Epithelial cell of esophagus (primary cell): ENCODE results near the gene JAZF1.

Experiments
- DNase-seq: peaks from one replicate; pipeline ENCODE4 v3.0.0; 2010; ENCODE audit warnings: low read depth
- H3K4me3 ChIP-seq: 2 replicates; pipeline ENCODE4 v1.5.1; 2011; ENCODE audit warnings: mild to moderate bottlenecking, low read length, control low read depth
- CTCF ChIP-seq: IDR thresholded peaks from 2 replicates; pipeline ENCODE4 v1.5.1; 2011; ENCODE audit warnings: low read depth, mild to moderate bottlenecking, low read length, control low read depth, inconsistent platforms; ENCODE audit not compliant: insufficient read depth; ENCODE audit errors: missing control alignments

JAZF1 gene

GRCh38 chr7:27971171-27971812 lies 209.3 kb downstream of the JAZF1 start:
- TF ChIP-seq CTCF, result no peak
- no peak for DNase-seq
- H3K4me3 ChIP-seq, result no peak overlapping the region

DNA sequence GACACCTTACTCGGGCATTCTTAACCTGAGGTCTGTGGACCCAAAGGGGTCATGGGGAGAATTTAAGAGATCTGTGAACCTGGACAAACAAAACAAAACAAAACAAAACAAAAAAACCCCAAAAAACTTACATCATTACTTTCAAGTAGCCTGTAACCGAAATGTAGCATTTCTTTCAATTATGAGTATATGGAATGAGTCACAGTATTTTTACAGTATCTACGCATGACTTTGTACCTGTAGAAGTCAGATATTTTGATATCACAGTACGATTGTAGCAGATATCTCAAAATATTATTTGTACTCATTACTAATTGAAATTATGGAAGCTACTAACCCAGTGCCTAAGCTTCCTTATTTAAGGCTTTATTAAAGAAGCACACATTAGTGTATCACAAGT lies 210.2 kb downstream of the JAZF1 start:
- no peak for TF ChIP-seq CTCF
- no peak for DNase-seq
- no peak overlapping the region for H3K4me3 ChIP-seq

GRCh38 chr7:27969346-27969745 lies 211.2 kb downstream of the JAZF1 start:
- DNase-seq, result no peak
- TF ChIP-seq CTCF, result no peak
- H3K4me3 ChIP-seq, result no peak overlapping the region

GRCh38 chr7:27967639-27968038 lies 213.0 kb downstream of the JAZF1 start:
- no peak for DNase-seq
- no peak for TF ChIP-seq CTCF
- H3K4me3 ChIP-seq, result no peak overlapping the region

- TF ChIP-seq CTCF, result no peak
- no peak overlapping the region for H3K4me3 ChIP-seq
- DNase-seq, result no peak
These were observed 214.3 kb downstream of the JAZF1 start for GRCh38 chr7:27966219-27966780.

DNA sequence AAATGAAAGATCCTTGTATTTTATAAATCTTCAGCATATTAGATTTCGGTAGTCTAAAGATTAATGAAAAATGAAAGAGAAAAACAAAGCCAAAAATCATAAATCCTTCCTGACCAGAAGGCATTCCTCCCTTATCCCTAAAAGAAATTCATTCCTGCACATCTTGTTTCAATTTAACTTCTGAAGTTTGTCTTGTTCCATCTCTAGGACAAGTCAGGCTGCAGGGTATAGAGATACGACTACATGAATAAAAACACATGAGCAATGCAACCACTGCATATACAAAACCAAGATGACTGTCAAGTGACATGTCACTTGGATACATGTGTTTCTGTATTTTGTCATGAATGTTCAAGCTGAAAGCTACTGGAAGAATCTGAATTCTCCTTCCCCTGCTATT lies 214.9 kb downstream of the JAZF1 start:
- no peak for DNase-seq
- no peak overlapping the region for H3K4me3 ChIP-seq
- TF ChIP-seq CTCF, result no peak

GRCh38 chr7:27964820-27965219 lies 215.8 kb downstream of the JAZF1 start:
- DNase-seq, result no peak
- no peak for TF ChIP-seq CTCF
- no peak overlapping the region for H3K4me3 ChIP-seq
